Common myeloid progenitor, CD34-positive (primary cell): ENCODE results near the gene ACOXL.
"Not testable (repeated sequence)": the region's sequence is repeated elsewhere in the genome, so short reads cannot be mapped to it uniquely, and the experiment has no call there.

Source experiments
- CTCF ChIA-PET: fragments of 350-600 bp; sonication (Branson Sonifier 250); formaldehyde crosslinking; loops from one replicate; lab custom pipeline; 2021; ENCODE audit warnings: antibody characterized with exemption; lab: Charles Lee
- POLR2A ChIA-PET: fragments of 350-600 bp; sonication (Branson Sonifier 250); formaldehyde crosslinking; loops from one replicate; lab custom pipeline; 2021; ENCODE audit warnings: antibody characterized with exemption; lab: Charles Lee
- DNase-seq, 3 donors: peaks; one replicate each; pipeline versions ENCODE4 v3.0.0 to v3.0.0-alpha.2; 2013
- H3K27ac ChIP-seq, 2 experiments: 1 replicate in 1 of 2; 2 replicates in 1 of 2; pipeline ENCODE4 v1.7.0; 2013; ENCODE audit warnings: inconsistent platforms in 2 of 2, low read length in 2 of 2, mild to moderate bottlenecking in 2 of 2, low read depth in 1 of 2, moderate library complexity in 1 of 2; ENCODE audit not compliant: severe bottlenecking in 2 of 2, insufficient read depth in 1 of 2, poor library complexity in 1 of 2
- H3K27me3 ChIP-seq, 5 experiments: replicated peaks in 2 of 5; 1 replicate in 3 of 5; 2 replicates in 2 of 5; pipeline versions ENCODE4 v1.6.1 to v1.7.0; 2013; ENCODE audit warnings: low read length in 4 of 5, mild to moderate bottlenecking in 2 of 5, moderate library complexity in 2 of 5, inconsistent platforms in 1 of 5; ENCODE audit not compliant: insufficient read depth in 5 of 5, control insufficient read depth in 4 of 5
- H3K36me3 ChIP-seq, 4 experiments: 1 replicate in 2 of 4; 2 replicates in 2 of 4; pipeline versions ENCODE4 v1.6.1 to v1.7.0; 2013; ENCODE audit warnings: low read length in 3 of 4, control low read depth in 1 of 4, mild to moderate bottlenecking in 1 of 4; ENCODE audit not compliant: control insufficient read depth in 4 of 4, insufficient read depth in 4 of 4
- H3K4me1 ChIP-seq, 4 experiments: 1 replicate in 3 of 4; 2 replicates in 1 of 4; pipeline versions ENCODE4 v1.6.1 to v1.7.1; 2013; ENCODE audit warnings: low read length in 3 of 4, mild to moderate bottlenecking in 3 of 4, control low read depth in 1 of 4, inconsistent platforms in 1 of 4, moderate library complexity in 1 of 4; ENCODE audit not compliant: control insufficient read depth in 4 of 4, insufficient read depth in 4 of 4; ENCODE audit errors: control extremely low read depth in 1 of 4
- H3K4me3 ChIP-seq, 7 experiments: 1 replicate in 4 of 7; 2 replicates in 3 of 7; pipeline versions ENCODE4 v1.5.1 to v1.7.0; 2013; ENCODE audit warnings: mild to moderate bottlenecking in 7 of 7, low read length in 6 of 7, moderate library complexity in 6 of 7, inconsistent platforms in 2 of 7, low read depth in 2 of 7, control low read depth in 1 of 7; ENCODE audit not compliant: insufficient read depth in 4 of 7, control insufficient read depth in 1 of 7; ENCODE audit errors: extremely low read depth in 1 of 7
- H3K9me3 ChIP-seq, 5 experiments: 1 replicate in 4 of 5; 2 replicates in 1 of 5; pipeline versions ENCODE4 v1.6.1 to v1.7.1; 2013; ENCODE audit warnings: low read length in 4 of 5, mild to moderate bottlenecking in 2 of 5, inconsistent platforms in 1 of 5, low read depth in 1 of 5, moderate library complexity in 1 of 5; ENCODE audit not compliant: control insufficient read depth in 4 of 5, insufficient read depth in 2 of 5; ENCODE audit errors: control extremely low read depth in 1 of 5
- WGBS: methylation state at CpG from one replicate; pipeline ENCODE4 v1.1.5; 2013; ENCODE audit not compliant: insufficient coverage; 5-methylcytosine and 5-hydroxymethylcytosine counted together

ACOXL gene

DNA sequence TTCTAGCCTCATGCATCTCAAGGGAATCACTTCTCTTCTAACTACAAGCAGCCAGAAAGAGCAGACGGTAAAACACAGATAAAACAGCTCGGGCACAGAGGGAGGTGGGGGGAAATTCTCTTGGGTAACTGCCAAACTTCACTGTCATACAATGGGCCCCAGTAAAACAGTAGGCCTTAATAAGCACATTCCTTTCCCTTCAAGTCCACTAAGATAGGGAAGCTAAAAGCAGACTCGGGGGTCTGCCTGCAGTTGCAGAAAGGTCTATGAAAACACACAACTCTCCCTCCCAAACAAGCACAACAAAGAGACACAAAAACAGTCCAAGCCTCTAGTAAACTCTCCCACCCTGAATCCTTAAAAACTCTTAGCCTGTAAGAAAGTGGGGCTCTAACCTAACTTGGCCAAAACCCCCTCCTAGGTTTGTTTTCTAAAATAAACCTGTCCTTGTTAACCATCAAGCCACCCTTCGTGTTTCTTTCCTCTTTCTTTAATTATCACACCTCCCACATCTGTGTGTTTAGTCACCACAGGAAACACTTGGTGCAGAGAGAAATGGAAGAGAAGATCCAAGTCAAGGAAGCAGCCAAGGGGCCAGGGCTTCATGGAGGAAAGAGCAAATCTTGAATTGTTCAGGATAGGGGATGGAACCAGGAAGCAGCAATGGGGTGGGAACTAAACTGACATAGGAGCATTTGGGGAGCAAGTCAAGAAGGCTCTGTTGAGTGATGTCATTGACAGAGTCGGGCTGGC is 37.1 kb upstream of the ACOXL start:
- CTCF ChIA-PET, H3K36me3 ChIP-seq, H3K9me3 ChIP-seq, POLR2A ChIA-PET, H3K27me3 ChIP-seq: not testable (repeated sequence)
- peak; percentile 41 to 86 (median 79) for DNase-seq
- Histone ChIP-seq H3K27ac (peak overlapping the region; percentile 61 to 79), H3K4me3 (peak overlapping the region in 1 of 7 experiments; percentile 17), H3K4me1 (peaks cover 4 to 18% (median 17%) of the 10 kb centered on the region in 4 experiments)
- 0% methylated on average over 1 of the region's 5 CpGs for WGBS

DNA sequence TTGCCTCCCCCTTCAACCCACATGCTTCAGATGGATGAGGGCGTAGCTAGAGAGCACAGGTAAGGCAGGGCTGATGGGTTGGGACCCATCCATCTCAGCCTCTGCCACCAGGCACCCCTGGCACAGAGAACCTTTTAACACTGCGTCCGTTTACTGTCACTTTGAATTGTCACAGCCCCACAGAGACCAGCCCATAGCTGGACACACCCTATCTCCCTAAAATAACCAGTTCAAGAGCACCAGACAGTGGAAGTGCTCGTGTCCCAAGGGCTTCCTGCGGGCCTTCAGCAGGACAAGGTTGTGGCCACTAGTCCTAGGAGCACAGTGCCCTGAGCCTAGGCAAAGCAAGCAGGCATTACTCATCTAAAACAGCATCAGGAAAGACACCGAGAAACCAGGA is 34.1 kb upstream of the ACOXL start:
- H3K4me3 ChIP-seq, DNase-seq, H3K36me3 ChIP-seq, CTCF ChIA-PET, H3K27ac ChIP-seq, H3K27me3 ChIP-seq, H3K9me3 ChIP-seq, POLR2A ChIA-PET: not testable (repeated sequence)
- WGBS: no CpG with 5 or more reads among the region's 6 CpGs
- peaks cover 4 to 18% (median 17%) of the 10 kb centered on the region in 4 experiments for H3K4me1 ChIP-seq

DNA sequence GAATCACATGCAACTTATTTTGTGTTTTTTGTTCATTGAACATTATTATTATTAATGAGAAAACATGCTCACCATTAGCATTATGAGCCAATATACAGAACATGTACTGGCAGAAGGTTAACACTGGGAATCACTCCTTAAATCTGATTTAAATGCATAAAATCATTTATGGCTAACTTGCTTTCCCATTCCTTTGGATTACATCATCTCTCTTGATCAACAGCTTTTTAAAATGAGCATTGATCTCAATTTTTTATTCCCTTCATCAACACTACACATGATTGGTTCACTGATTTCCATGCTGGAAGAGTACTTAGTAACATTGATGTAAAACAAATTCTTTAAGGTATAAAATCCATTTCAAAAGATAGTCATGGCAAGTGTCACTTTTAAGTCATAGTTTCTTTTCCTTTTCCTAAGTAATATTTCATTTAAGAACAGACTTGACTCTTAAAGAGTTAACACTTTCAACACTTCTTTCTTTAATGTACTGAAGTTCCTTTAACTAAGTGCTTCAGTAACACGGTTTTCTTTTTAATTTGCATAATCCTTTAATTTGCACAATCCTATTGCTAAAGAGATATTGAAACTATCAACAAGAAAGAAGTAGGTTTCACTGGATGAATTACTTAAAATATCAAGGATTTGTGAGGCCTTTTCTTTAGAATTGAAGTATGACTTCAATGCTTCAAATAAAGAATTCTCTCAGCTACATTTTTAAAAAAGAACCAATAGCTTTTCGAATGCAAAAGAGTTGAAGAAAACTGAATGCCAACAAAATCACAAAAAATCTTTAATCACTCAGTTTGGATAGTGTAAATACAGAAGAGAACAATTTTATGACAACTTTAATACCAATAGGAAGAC is 29.6 kb upstream of the ACOXL start:
- CTCF ChIA-PET: no interaction called here
- Histone ChIP-seq H3K27ac (no peak overlapping the region), H3K4me3 (no peak overlapping the region), H3K9me3 (no peaks in the 10 kb centered on the region), H3K36me3 (no peaks in the 10 kb centered on the region), H3K27me3 (no peaks in the 10 kb centered on the region), H3K4me1 (no peaks in the 10 kb centered on the region)
- no peak for DNase-seq
- POLR2A ChIA-PET: no interaction called here
- no CpG with 5 or more reads among the region's 2 CpGs for WGBS

DNA sequence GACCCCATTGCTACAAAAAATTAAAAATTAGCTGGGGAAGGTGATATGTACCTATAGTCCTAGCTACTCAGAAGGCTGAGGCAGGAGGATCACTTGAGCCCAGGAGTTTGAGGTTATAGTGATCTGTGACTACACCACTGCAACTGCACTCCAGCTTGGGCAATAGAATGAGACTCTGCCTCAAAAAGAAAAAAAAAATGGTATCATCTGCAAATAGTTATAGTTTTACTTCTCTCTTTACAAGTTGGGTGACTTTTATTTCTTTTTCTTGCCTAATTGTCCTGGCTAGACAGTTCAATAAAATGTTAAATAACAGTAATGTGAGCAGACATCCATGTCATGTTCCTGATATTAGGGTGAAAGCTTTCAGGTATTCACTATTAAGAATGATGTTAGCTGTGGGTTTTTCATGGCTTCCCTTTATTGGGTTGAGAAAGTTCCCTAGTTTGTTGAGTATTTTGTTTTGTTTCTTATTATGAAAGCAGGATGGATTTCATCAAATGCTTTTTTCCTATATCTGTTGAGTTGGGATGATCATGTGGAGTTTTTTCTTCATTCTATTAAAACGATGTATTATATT is 24.9 kb upstream of the ACOXL start:
- WGBS: no CpG with 5 or more reads among the region's 1 CpG

DNA sequence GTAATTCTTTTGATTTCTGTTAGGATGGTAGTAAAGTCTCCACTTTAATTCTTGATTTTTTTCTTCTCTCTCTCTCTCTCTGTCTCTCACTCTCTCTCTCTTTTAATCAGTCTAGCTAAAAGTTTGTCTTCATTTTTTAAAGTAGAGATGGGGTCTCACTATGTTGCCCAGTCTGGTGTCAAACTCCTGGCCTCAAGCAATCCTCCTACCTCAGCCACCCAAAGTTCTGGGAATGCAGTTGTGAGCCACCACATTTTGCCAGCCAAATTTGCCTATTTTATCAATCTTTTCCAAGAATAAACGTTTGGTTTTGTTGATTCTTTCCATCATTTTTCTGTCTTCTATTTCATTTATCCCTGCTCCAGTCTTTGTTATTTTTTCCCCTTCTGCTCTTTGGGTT is 23.9 kb upstream of the ACOXL start:
- DNase-seq: no peak
- Histone ChIP-seq H3K4me3 (no peak overlapping the region), H3K27me3 (no peaks in the 10 kb centered on the region), H3K4me1 (peaks cover 0 to 3% (median 0%) of the 10 kb centered on the region in 4 experiments), H3K9me3 (no peaks in the 10 kb centered on the region), H3K27ac (no peak overlapping the region), H3K36me3 (no peaks in the 10 kb centered on the region)
- POLR2A ChIA-PET: no interaction called here
- CTCF ChIA-PET: no interaction called here
- WGBS: 86% methylated on average over 1 of the region's 1 CpG

More for the DNA sequence above, 24.9 kb upstream of the ACOXL start:
- Histone ChIP-seq H3K4me1 (peaks cover 0 to 3% (median 0%) of the 10 kb centered on the region in 4 experiments), H3K4me3 (no peak overlapping the region), H3K9me3 (no peaks in the 10 kb centered on the region), H3K27ac (no peak overlapping the region), H3K27me3 (no peaks in the 10 kb centered on the region), H3K36me3 (no peaks in the 10 kb centered on the region)
- ChIA-PET CTCF (interaction anchor here (1.3 kb wide), 1 partner anchor 15 kb away, joined by 3 read pairs; no protein-coding TSS in a partner anchor), POLR2A (no interaction called here)
- DNase-seq: no peak

DNA sequence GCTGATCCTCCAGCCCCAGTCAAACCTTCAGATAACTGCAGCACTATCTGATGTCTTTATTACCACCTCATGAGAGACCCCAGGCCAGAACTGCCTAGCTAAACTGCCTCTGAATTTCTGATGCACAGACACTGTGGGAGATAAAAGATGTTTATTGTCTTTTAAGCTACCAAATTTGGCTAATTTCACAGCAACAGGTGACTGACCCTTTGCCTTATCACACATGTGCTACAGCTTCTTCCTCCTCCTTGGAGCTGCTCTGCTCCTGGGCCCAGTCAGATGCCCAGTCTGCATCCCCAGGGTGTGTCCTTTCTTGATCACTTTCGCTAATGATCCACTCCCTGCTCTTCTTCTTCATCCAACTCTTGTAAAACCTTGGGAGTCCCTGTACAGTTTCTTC is 19.6 kb upstream of the ACOXL start:
- Histone ChIP-seq H3K27ac (no peak overlapping the region), H3K27me3 (no peaks in the 10 kb centered on the region), H3K36me3 (no peaks in the 10 kb centered on the region), H3K9me3 (no peaks in the 10 kb centered on the region), H3K4me1 (peaks cover 0 to 3% (median 1%) of the 10 kb centered on the region in 4 experiments), H3K4me3 (no peak overlapping the region)
- no peak for DNase-seq
- ChIA-PET POLR2A (no interaction called here), CTCF (interaction anchor here (0.8 kb wide), 1 partner anchor 11 kb away, joined by 3 read pairs; no protein-coding TSS in a partner anchor)
- WGBS: no CpG with 5 or more reads among the region's 1 CpG
